ENCODE results near the gene NQO2.
"Not testable (repeated sequence)": the region's sequence is repeated elsewhere in the genome, so short reads cannot be mapped to it uniquely, and the experiment has no call there.

The NQO2 gene

GRCh38 chr6:3011592-3011991 lies 11.9 kb downstream of the NQO2 start:
- no peak for FAIRE-seq
- DNase-seq (ENCODE audit: low spot score): no peak

- DNase-seq (ENCODE audit: low spot score): peak; percentile 37
- no peak for FAIRE-seq
Observed at GRCh38 chr6:3013486-3013885, 13.8 kb downstream of the NQO2 start.

- no peak for FAIRE-seq
Observed at GRCh38 chr6:3013901-3014674, 14.4 kb downstream of the NQO2 start.

GRCh38 chr6:3014675-3015066 lies 15.0 kb downstream of the NQO2 start:
- DNase-seq (ENCODE audit: low spot score): no peak
- no peak for FAIRE-seq

More at GRCh38 chr6:3013901-3014674, 14.4 kb downstream of the NQO2 start:
- no peak for DNase-seq (ENCODE audit: low spot score)

- DNase-seq (ENCODE audit: low spot score) (no peak), FAIRE-seq (no peak)
Observed at GRCh38 chr6:3015144-3015543, 15.4 kb downstream of the NQO2 start.

- FAIRE-seq (no peak), DNase-seq (ENCODE audit: low spot score) (no peak)
Observed at GRCh38 chr6:3016473-3017280, 17.0 kb downstream of the NQO2 start.

- FAIRE-seq: no peak
Observed at GRCh38 chr6:3017304-3017703, 17.6 kb downstream of the NQO2 start.

GRCh38 chr6:3019065-3019464 lies 19.4 kb downstream of the NQO2 start:
- FAIRE-seq: no peak
- no peak for DNase-seq (ENCODE audit: low spot score)

More at GRCh38 chr6:3017304-3017703, 17.6 kb downstream of the NQO2 start:
- DNase-seq (ENCODE audit: low spot score): no peak

- FAIRE-seq: no peak
- no peak for DNase-seq (ENCODE audit: low spot score)
Observed at GRCh38 chr6:3019749-3020320, 20.1 kb downstream of the NQO2 start.

GRCh38 chr6:3020976-3021598 lies 21.4 kb downstream of the NQO2 start:
- DNase-seq (ENCODE audit: low spot score); FAIRE-seq: not testable (repeated sequence)

GRCh38 chr6:3022765-3023662 lies 23.3 kb downstream of the NQO2 start:
- DNase-seq (ENCODE audit: low spot score) (peak; percentile 22), FAIRE-seq (no peak)

GRCh38 chr6:3023663-3024483 lies 24.2 kb downstream of the NQO2 start:
- FAIRE-seq: no peak

GRCh38 chr6:3026791-3027626 lies 27.3 kb downstream of the NQO2 start:
- DNase-seq (ENCODE audit: low spot score) (no peak), FAIRE-seq (no peak)

More at GRCh38 chr6:3023663-3024483, 24.2 kb downstream of the NQO2 start:
- DNase-seq (ENCODE audit: low spot score): peak; percentile 94

- not testable (repeated sequence) for DNase-seq (ENCODE audit: low spot score); FAIRE-seq
Observed at GRCh38 chr6:3028156-3028555, 28.5 kb downstream of the NQO2 start.

GRCh38 chr6:3031857-3032640 lies 32.4 kb downstream of the NQO2 start:
- no peak for FAIRE-seq
- DNase-seq (ENCODE audit: low spot score): no peak

GRCh38 chr6:3032986-3033385 lies 33.3 kb downstream of the NQO2 start:
- no peak for FAIRE-seq
- DNase-seq (ENCODE audit: low spot score): no peak

- FAIRE-seq (no peak), DNase-seq (ENCODE audit: low spot score) (no peak)
Observed at GRCh38 chr6:3033652-3034051, 34.0 kb downstream of the NQO2 start.

- DNase-seq (ENCODE audit: low spot score) (no peak), FAIRE-seq (no peak)
Observed at GRCh38 chr6:3035397-3035796, 35.7 kb downstream of the NQO2 start.

Data from urothelium cell line (cell line).